ENCODE results near the gene C19orf47.

Gene C19orf47

DNA sequence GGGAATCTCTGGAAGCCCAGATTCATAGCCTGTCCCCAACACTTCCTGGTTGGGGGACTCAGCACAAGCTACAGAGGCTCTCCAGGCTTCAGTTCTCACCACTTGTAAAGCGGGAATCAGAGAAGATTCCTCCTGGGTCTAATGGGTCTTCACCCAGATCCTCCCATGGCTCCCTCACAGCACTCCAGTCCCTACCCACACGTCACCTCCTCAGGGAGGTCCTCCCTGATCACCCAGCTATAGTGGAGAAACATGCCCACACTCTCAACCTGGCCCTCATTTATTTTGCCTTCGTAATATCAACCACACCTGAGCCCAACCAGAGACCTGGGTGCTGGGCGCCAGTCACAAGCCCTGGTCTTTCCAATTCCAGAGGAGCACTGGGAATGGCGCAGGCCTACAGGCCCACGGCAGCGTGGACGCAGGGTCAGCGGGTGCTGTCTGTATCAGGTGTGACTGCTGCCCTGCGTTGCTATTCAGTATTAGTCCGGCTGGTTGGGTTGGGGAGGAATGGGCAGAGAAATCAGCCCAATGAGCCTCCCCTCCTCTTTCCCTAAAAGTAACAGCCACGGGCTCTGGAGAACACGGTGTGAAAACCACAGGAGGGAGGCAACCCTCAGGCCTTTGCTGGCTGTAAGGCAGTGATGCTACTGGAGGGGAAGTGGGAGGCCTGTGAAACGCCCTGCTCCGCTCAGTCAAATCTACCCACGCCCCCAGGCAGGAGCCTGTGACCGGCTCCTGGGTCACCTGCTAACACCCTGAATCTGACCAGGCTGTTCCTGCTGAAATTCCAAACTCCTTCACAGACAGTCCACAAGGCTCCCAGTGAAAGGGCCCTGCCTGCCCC is 68.2 kb downstream of the C19orf47 start:
- DNase-seq, result no peak

- no peak for DNase-seq
Observed at GRCh38 chr19:40279120-40279551, 69.1 kb downstream of the C19orf47 start.

DNA sequence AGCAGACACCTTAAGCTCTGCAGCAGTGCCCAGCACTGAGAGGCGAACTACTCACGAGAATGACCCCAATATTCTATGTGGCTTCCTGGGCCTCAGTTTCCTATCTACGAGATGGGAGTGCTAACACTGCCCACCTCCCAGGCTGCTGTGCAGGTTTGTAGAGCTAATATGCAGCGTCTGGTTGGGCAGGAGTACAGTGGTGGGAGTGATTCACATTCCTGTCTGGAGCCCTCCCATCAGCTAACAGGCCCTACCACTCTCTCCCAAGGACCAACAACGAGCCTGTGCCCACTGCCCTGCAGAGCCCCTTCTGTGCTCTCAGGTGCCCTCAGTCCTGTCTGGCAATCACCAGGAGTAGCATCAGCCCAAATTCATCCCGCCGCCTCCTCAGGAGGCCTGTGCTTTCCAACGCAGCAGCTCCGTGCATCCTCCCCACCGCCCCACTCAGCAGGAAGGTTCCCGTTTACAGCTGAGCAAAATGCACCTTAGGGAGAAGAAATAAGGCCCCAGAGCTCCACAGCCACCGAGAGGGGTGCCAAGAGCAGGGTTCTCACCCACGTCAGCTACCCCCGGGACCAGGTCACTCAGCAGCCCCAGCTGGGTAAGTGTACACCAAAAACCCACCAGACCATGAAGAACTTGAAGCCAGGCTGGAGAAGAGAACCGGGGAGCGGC is 69.7 kb downstream of the C19orf47 start:
- no peak for DNase-seq

GRCh38 chr19:40277356-40278059 is 70.7 kb downstream of the C19orf47 start:
- DNase-seq, result no peak

- peak; percentile 30 for DNase-seq
Observed at GRCh38 chr19:40274585-40275544, 73.3 kb downstream of the C19orf47 start.

DNA sequence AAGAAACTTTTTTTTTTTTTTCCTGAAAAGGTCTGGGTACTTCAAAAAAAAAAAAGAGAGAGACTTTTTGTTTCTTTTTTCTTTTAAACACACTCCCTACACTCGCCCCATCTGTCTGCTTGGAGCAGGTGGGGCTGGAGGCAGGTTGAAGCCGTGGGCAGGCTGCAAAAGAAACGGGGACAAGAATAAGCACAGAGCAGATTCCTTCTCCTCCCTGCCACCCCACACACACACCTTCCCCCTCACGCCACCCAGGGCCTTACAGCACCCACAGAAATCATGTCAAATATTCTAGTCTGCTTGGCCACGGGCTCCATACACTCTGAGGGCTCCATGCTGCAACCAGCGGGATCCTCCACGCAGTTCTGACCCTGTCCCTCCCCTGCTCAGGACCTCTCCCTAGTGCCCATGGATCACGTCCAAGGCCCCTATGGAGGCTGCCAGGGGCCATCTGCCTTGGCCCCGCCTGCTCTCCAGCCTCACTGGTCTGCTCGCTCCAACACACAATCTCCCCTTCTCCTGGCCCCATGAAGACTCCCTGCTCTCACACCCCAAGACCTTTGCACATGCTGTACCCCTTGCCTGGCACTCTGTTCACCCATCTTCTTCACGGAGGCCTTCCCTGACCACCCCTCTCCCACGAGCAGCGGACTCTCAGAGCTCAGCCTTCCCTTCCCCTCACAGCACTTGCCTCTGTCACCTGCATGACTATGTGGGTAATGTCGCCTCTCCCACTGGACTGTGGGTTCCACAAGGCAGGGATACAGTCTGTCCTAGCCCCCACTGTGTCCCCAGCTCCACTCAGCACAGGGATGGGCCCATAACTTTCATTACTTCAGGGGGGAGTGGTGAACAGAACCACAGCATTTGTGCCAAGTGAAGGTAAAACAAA is 74.5 kb downstream of the C19orf47 start:
- DNase-seq, result no peak

GRCh38 chr19:40272261-40272660 is 75.9 kb downstream of the C19orf47 start:
- no peak for DNase-seq

GRCh38 chr19:40271706-40272105 is 76.5 kb downstream of the C19orf47 start:
- no peak for DNase-seq

- no peak for DNase-seq
Observed at GRCh38 chr19:40270362-40271089, 77.7 kb downstream of the C19orf47 start.
